Measurements from ENCODE around the gene GNG12.

- TF ChIP-seq CTCF (IDR thresholded peaks at IDR 0.05 in 4 of 5, conservative IDR thresholded peaks at IDR 0.05 in 1 of 5) (no peak), POLR2A (IDR thresholded peaks at IDR 0.05) (no peak)
Observed at GRCh38 chr1:67787746-67788145, 45.5 kb downstream of the GNG12 start.
